SH-SY5Y (cell line): ENCODE measurements around the gene GLS2.

Experiments
- GATA2 ChIP-seq: IDR thresholded peaks from 2 replicates; pipeline ENCODE4 v1.6.1; 2011; ENCODE audit warnings: mild to moderate bottlenecking, low read depth, low read length
- GATA3 ChIP-seq: IDR thresholded peaks from 2 replicates; pipeline ENCODE4 v1.6.1; 2011; ENCODE audit warnings: low read depth, mild to moderate bottlenecking, low read length, moderate library complexity

DNA sequence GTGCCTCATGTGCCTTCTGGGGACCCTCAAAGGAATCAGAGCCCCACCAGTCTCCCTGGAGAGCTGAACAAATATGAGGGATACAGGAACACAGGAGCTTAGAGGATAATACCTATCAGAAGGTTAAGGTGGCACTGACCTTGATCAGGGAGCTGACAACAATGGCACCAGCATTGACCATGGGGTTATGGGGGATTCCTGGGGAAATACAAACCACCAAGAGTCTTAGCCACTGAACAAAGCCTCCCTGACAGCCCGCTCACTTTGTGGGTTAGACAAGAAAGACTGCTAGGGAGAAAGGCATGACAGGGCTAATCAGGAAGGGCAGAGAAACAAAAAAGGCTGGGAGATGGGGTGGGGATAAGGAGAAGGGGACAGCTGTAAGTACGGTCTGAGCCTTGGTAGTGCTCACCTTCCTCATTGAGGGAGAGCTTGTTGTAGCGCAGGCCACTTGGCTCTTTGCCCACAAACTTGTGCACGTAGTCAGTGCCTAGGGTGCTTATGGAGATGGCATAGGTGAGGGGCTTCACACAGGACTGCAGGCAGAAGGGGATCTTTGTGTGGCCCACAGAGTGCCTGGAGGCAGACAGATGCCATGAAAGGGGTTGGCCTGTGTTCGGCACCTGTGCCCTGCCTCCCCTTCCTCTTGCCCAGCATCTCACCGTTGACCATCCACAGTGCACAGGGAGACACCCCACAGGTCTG lies 10.3 kb downstream of the GLS2 start:
- TF ChIP-seq GATA2 (no peak), GATA3 (no peak)
